Midbrain (tissue), 1 donor: ENCODE data around the gene HMGXB3.
"Not testable (repeated sequence)": the region's sequence is repeated elsewhere in the genome, so short reads cannot be mapped to it uniquely, and the experiment has no call there.

ENCODE experiments used
- DNase-seq: peaks from one replicate; lab custom pipeline; 2025; lab: John Stamatoyannopoulos, UW

Gene HMGXB3

GRCh38 chr5:150068472-150068871 is 67.9 kb downstream of the HMGXB3 start:
- DNase-seq, result no peak

DNA sequence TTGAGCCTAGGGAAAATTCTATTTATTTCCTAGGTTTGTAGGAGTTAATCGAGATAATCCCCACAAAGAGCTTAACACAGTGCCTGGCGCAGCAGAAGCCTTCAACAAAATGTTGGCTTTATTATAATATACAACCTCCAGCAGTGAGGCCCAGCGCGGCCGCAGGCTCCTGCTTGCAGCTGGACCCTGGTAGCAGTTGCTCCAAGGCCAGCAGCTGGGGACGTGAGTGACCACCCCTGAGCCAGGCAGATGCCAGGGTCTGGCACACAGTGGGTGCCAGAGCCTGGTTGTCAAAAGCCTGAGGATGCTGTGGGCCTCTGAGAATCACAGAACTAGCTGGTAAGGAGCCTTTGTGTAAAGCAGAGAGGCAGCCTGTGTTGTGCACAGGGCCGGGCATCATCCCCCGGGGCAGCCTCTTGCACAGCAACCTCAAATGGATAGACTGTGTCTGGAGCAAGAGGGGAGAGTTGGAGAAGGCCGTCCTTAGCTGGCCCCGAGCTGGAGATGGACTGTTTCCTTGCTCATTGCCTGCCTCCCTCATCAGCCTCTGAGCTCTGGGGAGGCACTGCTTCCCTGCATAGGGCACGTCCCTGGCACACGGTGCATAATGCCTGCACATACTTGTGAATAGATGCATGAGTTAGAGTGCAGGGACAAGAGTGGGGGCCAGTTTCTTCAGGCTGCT is 68.6 kb downstream of the HMGXB3 start:
- no peak for DNase-seq

- no peak for DNase-seq
These were observed 69.4 kb downstream of the HMGXB3 start for GRCh38 chr5:150069672-150070627.

DNA sequence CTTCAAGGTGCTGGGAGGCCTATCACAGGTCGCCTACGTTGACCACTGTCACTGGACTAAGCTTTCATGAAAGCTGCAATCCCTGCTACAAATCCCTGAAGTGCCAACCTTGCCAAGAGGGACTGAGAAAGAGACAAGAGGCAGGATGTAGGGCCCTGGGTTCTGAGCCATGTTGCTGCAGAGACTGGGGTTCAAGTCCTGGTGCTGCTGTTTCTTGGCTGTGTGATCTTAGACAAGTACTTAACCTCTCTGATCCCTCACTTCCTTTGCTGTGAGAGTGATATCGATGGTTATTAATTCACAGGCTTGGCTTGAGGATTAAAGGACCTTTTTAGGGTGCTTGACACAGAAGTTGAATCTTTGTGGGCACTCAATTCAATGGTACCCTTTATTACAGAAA is 70.3 kb downstream of the HMGXB3 start:
- no peak for DNase-seq

DNA sequence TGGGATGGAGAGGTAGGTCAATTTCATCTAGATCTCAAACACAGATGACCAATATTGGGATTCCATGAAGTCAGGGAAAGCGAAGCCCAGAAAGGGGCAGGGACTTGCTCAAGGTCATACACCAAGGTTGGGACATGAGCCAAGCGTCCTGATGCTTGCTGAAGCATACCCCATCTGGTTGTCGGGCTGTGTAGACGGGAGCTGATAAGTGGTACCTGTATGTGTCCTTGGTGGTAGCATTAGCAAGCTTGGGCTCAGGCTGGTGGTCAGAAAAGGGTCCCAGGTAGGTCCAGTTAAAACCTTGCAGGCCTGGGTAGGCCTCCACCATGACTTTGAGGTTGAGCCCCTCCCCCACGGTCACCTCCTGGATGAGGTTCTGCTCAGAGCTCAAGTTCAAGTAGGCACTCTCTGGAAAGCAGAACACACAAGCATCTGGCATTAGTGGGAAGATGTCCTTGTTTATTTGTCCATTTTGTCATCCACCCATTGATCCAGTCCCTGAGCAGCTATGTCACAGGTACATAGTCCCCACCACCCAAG is 72.6 kb downstream of the HMGXB3 start:
- DNase-seq, result no peak

- DNase-seq, result no peak
These were observed 73.1 kb downstream of the HMGXB3 start for GRCh38 chr5:150073677-150074076.

DNA sequence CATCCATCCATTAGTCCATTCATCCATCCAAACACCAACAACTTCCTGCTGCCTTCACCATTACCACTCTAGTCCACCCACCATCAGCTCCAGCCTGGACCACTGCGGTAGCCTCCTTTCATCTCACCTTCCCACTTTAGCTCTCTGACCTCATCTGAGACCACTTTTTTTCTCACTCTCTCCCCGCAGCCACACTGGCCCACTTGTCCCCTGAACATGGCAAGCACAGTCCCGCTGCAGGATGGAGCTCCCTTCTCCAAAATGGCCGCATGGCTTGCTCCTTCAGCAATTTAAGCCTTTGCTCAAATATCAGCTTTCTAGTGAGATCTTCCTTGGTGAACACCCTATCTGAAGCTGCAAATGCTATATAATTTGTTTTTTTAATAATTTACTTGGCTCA is 74.7 kb downstream of the HMGXB3 start:
- DNase-seq, result no peak

GRCh38 chr5:150075806-150076205 is 75.3 kb downstream of the HMGXB3 start:
- no peak for DNase-seq

GRCh38 chr5:150077060-150077459 is 76.5 kb downstream of the HMGXB3 start:
- no peak for DNase-seq

- DNase-seq, result no peak
These were observed 77.7 kb downstream of the HMGXB3 start for GRCh38 chr5:150077996-150078801.

DNA sequence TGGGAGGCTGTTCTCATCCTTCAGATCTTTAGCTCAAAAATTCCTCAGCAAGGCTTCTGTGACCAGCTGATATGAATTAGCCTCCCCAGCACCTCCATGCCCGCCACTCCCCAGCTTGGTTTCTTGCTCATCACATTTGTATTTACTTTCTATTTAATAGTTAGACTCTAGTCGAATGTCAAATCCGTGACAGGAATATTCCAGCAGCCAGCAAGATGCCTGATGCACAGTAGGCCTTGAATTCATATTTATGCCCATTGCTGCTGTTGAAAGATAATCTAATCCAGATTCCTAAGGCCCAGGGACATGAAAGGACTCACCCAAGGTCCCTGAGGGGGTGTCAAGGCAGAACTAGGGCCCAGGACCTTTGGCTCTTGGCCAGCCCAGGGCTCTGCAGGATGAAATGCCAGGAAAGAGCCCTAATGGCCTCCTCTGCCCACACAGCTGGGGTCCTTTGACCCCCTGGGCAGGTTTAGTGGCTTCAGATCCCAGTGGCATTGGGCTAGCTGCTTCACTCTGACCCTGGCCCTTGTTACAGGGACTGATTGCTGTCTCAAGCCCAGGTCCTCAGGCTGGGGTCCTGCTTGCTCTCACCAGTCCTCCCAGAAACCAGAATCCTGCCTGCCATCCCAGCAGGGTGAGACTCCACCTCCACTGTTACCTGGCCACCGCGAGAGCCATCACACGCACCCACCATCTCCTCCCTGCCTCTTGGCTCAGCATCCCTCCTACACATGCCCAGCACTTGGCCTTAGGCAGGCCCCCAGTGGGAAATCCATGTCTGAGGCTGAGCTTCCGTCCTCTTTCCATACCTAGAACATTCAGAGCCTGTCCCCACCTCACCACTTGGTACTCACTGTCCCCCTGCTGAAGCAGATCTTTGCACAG is 78.5 kb downstream of the HMGXB3 start:
- no peak for DNase-seq

DNA sequence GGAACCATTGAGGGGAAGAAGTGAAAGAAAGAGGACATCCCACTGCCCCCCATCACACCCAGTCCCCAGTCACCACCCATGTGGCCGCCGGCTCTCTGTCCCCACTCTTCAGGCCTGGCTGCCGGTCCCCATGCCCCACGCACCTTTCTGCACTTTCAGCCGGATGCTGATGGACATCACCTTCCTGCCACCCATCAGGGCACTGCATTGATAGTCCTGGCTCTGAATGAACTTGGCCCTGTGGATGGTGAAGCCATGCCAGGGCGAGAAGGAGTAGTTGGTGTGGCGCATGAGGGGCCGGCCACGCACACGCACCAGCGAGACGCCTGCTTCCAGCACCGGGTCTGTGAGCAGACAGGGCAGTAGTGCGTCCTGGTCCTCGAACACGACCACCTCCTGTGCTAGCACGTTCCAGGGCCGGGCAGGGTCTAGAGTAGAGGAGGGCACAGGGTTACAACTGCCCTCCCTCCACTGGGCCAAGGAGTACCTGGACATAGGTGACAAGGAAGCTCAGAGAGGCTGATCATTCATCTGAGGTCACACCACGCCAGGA is 79.4 kb downstream of the HMGXB3 start:
- DNase-seq, result no peak

GRCh38 chr5:150080696-150081435 is 80.3 kb downstream of the HMGXB3 start:
- DNase-seq, result no peak

DNA sequence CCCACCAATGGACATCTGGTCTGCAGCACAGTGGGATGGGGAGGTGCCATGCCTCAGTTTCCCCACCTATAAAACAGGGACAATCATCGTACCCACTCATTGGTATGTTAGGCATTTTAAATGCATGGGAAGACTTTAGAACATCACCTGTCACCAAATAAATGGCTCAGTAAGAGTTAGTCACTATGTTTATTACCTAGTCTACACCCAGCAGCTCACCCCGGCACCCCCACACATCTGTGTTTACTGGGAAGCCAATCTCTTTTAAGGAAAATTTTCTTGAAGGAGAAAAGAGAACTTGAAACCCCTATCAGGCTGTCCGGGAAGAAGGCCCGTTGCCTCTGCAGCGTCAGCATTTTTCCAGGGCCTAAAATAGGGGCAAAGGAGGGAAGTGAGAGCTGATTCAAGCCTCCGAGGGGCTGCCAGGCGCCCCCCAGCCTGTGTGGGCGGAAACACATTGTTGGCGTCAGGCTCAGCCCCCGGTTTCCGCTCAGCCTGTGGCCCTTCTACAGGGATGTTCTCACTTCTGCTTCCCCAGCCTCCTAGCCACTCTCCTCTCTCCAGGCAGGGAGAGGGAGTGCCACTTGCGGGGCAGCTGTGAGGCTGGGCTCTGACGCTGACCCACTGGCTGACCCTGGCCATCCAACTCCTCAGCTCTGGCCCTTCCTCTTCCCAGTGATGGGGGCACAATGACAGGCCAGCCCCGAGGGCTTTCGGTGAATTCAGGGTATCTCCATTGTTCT is 81.2 kb downstream of the HMGXB3 start:
- peak; percentile 48 for DNase-seq

DNA sequence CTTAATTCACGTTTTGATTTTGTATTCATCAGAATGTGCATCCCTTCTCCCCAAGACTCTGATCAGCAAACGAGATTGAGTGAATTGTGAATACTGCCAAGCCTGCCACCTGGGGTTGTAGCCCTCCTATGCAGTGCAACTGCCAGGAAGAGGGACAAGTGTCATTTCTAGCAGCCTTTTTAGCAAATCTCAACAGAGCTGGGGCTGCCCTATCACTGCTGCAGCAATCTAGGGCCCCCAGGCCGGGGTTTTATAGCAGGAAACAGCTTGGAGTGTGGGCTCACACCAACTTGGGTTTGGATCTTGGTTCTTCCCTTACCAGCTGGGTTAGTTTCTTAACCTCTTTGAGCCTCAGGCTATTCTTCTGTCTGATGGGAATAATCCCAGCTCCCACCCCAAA is 81.8 kb downstream of the HMGXB3 start:
- no peak for DNase-seq

DNA sequence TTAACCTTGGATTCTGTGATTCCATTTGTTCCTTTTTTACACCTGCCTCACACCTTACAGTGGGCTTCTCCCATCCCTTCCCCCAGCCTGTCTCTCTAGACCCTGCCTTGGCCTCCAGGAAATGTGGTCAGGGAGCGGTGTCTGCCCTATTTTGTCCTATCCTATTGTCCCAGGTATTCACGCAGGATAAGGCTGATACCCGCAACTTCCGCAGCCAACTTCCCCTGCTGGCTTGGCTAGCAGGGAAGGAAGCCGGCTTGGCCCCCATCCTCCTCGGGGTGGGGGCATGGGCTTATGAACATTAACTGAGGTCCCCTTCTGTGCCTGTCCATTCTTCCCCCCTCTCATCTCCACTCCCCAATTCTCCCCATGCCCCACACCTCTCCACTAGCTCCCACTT is 82.3 kb downstream of the HMGXB3 start:
- peak; percentile 15 for DNase-seq

DNA sequence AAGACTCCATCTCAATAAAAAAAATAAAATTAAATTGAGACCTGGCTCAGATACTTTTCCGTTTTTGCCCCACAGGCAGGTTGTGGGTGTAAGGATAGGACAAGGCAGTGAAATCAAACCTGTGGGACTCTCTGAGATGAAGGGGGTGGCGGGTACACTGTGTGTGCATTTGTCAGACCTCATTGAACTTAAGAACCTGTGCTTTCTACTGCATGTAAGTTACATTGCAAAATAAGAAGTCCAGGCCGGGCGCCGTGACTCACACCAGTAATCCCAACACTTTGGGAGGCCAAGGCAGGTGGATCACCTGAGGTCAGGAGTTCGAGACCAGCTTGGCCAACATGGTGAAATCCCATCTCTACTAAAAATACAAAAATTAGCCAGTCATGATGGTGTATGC is 84.2 kb downstream of the HMGXB3 start:
- DNase-seq, result not testable (repeated sequence)

GRCh38 chr5:150085191-150085912 is 84.8 kb downstream of the HMGXB3 start:
- DNase-seq, result no peak
